ENCODE data around the gene CYP2C19.

DNA sequence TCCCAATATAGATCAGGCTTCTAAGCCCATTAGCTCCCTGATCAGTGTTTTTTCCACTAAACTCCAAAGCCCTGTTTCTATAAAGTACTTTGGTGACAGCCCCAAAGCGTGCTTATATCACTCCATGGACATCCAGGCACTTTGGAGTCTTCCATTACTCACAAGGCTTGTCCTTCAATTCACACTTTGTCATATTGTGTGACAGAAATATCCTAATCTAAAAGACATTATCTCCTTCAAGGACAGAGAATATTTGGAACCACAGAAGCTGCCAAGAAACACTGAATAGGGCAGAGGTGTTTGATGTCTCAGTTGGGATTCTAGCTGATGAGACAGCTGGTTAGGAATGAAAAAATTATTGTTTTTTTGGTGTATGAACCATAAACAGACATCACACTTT lies 18.4 kb downstream of the CYP2C19 start:
- TF ChIP-seq, protein P1, sequence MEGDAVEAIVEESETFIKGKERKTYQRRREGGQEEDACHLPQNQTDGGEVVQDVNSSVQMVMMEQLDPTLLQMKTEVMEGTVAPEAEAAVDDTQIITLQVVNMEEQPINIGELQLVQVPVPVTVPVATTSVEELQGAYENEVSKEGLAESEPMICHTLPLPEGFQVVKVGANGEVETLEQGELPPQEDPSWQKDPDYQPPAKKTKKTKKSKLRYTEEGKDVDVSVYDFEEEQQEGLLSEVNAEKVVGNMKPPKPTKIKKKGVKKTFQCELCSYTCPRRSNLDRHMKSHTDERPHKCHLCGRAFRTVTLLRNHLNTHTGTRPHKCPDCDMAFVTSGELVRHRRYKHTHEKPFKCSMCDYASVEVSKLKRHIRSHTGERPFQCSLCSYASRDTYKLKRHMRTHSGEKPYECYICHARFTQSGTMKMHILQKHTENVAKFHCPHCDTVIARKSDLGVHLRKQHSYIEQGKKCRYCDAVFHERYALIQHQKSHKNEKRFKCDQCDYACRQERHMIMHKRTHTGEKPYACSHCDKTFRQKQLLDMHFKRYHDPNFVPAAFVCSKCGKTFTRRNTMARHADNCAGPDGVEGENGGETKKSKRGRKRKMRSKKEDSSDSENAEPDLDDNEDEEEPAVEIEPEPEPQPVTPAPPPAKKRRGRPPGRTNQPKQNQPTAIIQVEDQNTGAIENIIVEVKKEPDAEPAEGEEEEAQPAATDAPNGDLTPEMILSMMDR (tag by site-specific recombination; IDR thresholded peaks at IDR 0.05), result no peak
- TF ChIP-seq, protein P2, sequence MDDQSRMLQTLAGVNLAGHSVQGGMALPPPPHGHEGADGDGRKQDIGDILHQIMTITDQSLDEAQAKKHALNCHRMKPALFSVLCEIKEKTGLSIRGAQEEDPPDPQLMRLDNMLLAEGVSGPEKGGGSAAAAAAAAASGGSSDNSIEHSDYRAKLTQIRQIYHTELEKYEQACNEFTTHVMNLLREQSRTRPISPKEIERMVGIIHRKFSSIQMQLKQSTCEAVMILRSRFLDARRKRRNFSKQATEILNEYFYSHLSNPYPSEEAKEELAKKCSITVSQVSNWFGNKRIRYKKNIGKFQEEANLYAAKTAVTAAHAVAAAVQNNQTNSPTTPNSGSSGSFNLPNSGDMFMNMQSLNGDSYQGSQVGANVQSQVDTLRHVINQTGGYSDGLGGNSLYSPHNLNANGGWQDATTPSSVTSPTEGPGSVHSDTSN (CRISPR knock-in tag; IDR thresholded peaks at IDR 0.05), result no peak
- no peak for TF ChIP-seq ZNF391 (tag by site-specific recombination; IDR thresholded peaks at IDR 0.05; ENCODE audit: borderline replicate concordance, low read depth)
- TF ChIP-seq, protein P3, sequence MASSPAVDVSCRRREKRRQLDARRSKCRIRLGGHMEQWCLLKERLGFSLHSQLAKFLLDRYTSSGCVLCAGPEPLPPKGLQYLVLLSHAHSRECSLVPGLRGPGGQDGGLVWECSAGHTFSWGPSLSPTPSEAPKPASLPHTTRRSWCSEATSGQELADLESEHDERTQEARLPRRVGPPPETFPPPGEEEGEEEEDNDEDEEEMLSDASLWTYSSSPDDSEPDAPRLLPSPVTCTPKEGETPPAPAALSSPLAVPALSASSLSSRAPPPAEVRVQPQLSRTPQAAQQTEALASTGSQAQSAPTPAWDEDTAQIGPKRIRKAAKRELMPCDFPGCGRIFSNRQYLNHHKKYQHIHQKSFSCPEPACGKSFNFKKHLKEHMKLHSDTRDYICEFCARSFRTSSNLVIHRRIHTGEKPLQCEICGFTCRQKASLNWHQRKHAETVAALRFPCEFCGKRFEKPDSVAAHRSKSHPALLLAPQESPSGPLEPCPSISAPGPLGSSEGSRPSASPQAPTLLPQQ (tag by site-specific recombination; IDR thresholded peaks at IDR 0.05), result no peak
- TF ChIP-seq, protein P4, sequence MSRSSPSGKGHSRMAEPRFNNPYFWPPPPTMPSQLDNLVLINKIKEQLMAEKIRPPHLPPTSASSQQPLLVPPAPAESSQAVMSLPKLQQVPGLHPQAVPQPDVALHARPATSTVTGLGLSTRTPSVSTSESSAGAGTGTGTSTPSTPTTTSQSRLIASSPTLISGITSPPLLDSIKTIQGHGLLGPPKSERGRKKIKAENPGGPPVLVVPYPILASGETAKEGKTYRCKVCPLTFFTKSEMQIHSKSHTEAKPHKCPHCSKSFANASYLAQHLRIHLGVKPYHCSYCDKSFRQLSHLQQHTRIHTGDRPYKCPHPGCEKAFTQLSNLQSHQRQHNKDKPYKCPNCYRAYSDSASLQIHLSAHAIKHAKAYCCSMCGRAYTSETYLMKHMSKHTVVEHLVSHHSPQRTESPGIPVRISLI (tag by site-specific recombination; IDR thresholded peaks at IDR 0.05), result no peak
- TF ChIP-seq, protein P5, sequence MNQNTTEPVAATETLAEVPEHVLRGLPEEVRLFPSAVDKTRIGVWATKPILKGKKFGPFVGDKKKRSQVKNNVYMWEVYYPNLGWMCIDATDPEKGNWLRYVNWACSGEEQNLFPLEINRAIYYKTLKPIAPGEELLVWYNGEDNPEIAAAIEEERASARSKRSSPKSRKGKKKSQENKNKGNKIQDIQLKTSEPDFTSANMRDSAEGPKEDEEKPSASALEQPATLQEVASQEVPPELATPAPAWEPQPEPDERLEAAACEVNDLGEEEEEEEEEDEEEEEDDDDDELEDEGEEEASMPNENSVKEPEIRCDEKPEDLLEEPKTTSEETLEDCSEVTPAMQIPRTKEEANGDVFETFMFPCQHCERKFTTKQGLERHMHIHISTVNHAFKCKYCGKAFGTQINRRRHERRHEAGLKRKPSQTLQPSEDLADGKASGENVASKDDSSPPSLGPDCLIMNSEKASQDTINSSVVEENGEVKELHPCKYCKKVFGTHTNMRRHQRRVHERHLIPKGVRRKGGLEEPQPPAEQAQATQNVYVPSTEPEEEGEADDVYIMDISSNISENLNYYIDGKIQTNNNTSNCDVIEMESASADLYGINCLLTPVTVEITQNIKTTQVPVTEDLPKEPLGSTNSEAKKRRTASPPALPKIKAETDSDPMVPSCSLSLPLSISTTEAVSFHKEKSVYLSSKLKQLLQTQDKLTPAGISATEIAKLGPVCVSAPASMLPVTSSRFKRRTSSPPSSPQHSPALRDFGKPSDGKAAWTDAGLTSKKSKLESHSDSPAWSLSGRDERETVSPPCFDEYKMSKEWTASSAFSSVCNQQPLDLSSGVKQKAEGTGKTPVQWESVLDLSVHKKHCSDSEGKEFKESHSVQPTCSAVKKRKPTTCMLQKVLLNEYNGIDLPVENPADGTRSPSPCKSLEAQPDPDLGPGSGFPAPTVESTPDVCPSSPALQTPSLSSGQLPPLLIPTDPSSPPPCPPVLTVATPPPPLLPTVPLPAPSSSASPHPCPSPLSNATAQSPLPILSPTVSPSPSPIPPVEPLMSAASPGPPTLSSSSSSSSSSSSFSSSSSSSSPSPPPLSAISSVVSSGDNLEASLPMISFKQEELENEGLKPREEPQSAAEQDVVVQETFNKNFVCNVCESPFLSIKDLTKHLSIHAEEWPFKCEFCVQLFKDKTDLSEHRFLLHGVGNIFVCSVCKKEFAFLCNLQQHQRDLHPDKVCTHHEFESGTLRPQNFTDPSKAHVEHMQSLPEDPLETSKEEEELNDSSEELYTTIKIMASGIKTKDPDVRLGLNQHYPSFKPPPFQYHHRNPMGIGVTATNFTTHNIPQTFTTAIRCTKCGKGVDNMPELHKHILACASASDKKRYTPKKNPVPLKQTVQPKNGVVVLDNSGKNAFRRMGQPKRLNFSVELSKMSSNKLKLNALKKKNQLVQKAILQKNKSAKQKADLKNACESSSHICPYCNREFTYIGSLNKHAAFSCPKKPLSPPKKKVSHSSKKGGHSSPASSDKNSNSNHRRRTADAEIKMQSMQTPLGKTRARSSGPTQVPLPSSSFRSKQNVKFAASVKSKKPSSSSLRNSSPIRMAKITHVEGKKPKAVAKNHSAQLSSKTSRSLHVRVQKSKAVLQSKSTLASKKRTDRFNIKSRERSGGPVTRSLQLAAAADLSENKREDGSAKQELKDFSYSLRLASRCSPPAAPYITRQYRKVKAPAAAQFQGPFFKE (tag by site-specific recombination; IDR thresholded peaks at IDR 0.05; ENCODE audit: borderline replicate concordance), result no peak
- no peak for TF ChIP-seq ZNF510 (tag by site-specific recombination; IDR thresholded peaks at IDR 0.05; ENCODE audit: insufficient replicate concordance)
- no peak for TF ChIP-seq ZNF157 (tag by site-specific recombination; IDR thresholded peaks at IDR 0.05)
- TF ChIP-seq SALL2 (tag by site-specific recombination; IDR thresholded peaks at IDR 0.05; ENCODE audit: borderline replicate concordance), result no peak
- TF ChIP-seq MEIS1 (CRISPR knock-in tag; IDR thresholded peaks at IDR 0.05; ENCODE audit: borderline replicate concordance), result no peak
- TF ChIP-seq ZNF768 (tag by site-specific recombination; IDR thresholded peaks at IDR 0.05), result no peak
- TF ChIP-seq ZNF138 (tag by site-specific recombination; IDR thresholded peaks at IDR 0.05; ENCODE audit: borderline replicate concordance), result no peak
